Kidney (tissue), 14 donors: ENCODE results near the gene PHF12. TPM values are rescaled to one million over a fixed set of nuclear protein-coding genes. Genes with fewer than 3 reads are reported as not detected.
"Not testable (repeated sequence)": the region's sequence is repeated elsewhere in the genome, so short reads cannot be mapped to it uniquely, and the experiment has no call there.

ENCODE experiments used
- DNase-seq, 5 donors: peaks; one replicate each; pipeline ENCODE4 v3.0.0-alpha.2; 2013 to 2020
- FAIRE-seq: peaks from 2 replicates; lab custom pipeline; 2012; peaks lifted over from hg19 to GRCh38; lab: Jason Lieb, UNC
- H3K27ac ChIP-seq, 2 donors: one replicate each; pipeline ENCODE4 v1.7.0; 2013; ENCODE audit warnings: low read depth in 2 of 2, low read length in 2 of 2, inconsistent platforms in 1 of 2
- H3K27me3 ChIP-seq: one replicate; pipeline ENCODE4 v1.7.1; 2013; ENCODE audit warnings: low read length, inconsistent platforms; ENCODE audit not compliant: control insufficient read depth, insufficient read depth
- H3K36me3 ChIP-seq, 3 donors: one replicate each; pipeline versions ENCODE4 v1.7.0 to v1.7.1; 2013; ENCODE audit warnings: low read length in 3 of 3, control low read depth in 1 of 3, inconsistent platforms in 1 of 3; ENCODE audit not compliant: insufficient read depth in 3 of 3, control insufficient read depth in 2 of 3
- H3K4me1 ChIP-seq, 3 donors: one replicate each; pipeline versions ENCODE4 v1.7.0 to v1.7.1; 2013; ENCODE audit warnings: low read length in 3 of 3, inconsistent platforms in 1 of 3, low read depth in 1 of 3; ENCODE audit not compliant: control insufficient read depth in 2 of 3, insufficient read depth in 2 of 3
- H3K4me3 ChIP-seq, 3 donors: one replicate each; pipeline versions ENCODE4 v1.7.0 to v1.8.1; 2013; ENCODE audit warnings: low read length in 3 of 3, control low read depth in 1 of 3, inconsistent platforms in 1 of 3
- H3K9ac ChIP-seq, 3 donors: one replicate each; pipeline versions ENCODE4 v1.7.0 to v1.7.1; 2013; ENCODE audit warnings: low read length in 3 of 3, control low read depth in 1 of 3, inconsistent platforms in 1 of 3
- H3K9me3 ChIP-seq, 3 donors: one replicate each; pipeline versions ENCODE4 v1.7.0 to v1.7.1; 2013; ENCODE audit warnings: low read length in 3 of 3, control low read depth in 1 of 3, inconsistent platforms in 1 of 3; ENCODE audit not compliant: control insufficient read depth in 2 of 3, insufficient read depth in 1 of 3
- CTCF ChIP-seq: IDR thresholded peaks from 3 replicates; pipeline ENCODE4 v1.5.1; 2012; ENCODE audit warnings: mild to moderate bottlenecking, moderate library complexity, borderline replicate concordance; ENCODE audit not compliant: insufficient read depth; ENCODE audit errors: extremely low read depth
- intact Hi-C: fragments of 100-400 bp; cut with DNase I; formaldehyde crosslinking; loops from one replicate; pipeline ENCODE4 v1.11.1; 2022
- polyA plus RNA-seq: library from polyadenylated mRNA; stranded (reverse); fragments of 350-450 nt; fragmentation: Illumina TruSeq; extraction: RNeasy Lipid Tissue Mini Kit (QIAGEN cat#74804); gene quantifications from one replicate; pipeline ENCODE4 v1.2.3, GENCODE V29; 2014; ENCODE audit warnings: low read depth, low replicate concordance; ENCODE audit not compliant: insufficient read depth
- total RNA-seq: library from RNA; stranded (reverse); fragmentation: NEBNext Ultra II Directional; extraction: Animal tissue kit (Norgen Biotek cat#: 25700); gene quantifications from one replicate; pipeline ENCODE4 v1.2.1, GENCODE V29; 2021
- donor health status: control.
- donor health status: control.
- donor health status: control.
- donor health status: control.
- donor health status: control.
- donor health status: DM: yes; HTN: yes; CAD: no.
- donor health status: Normal renal cell carcinoma (clear cell type).

The PHF12 gene
- total and polyA plus RNA-seq, 2 donors from 2014 or later: 8.8 to 50.4 TPM

GRCh38 chr17:28935744-28936460, 15.4 kb downstream of the PHF12 start:
- Histone ChIP-seq H3K27me3 (no peaks in the 10 kb centered on the region), H3K9me3 (no peaks in the 10 kb centered on the region), H3K4me3 (no peak overlapping the region), H3K9ac (no peak overlapping the region), H3K4me1 (peaks cover 0 to 12% (median 7%) of the 10 kb centered on the region in 3 donors), H3K27ac (no peak overlapping the region), H3K36me3 (no peaks in the 10 kb centered on the region)
- peak in 3 of 5 donors; percentile 41 to 56 (median 43) for DNase-seq
- intact Hi-C loops: no loop called here
- no peak for TF ChIP-seq CTCF
- no peak for FAIRE-seq

GRCh38 chr17:28934508-28934907, 16.8 kb downstream of the PHF12 start:
- H3K4me1 ChIP-seq, intact Hi-C loops, H3K9me3 ChIP-seq, FAIRE-seq, H3K9ac ChIP-seq, H3K27me3 ChIP-seq, H3K4me3 ChIP-seq, H3K27ac ChIP-seq, H3K36me3 ChIP-seq, DNase-seq: not testable (repeated sequence)

- Histone ChIP-seq H3K9ac (no peak overlapping the region), H3K27ac (no peak overlapping the region), H3K4me3 (no peak overlapping the region), H3K36me3 (peaks cover 0 to 3% (median 0%) of the 10 kb centered on the region in 3 donors), H3K9me3 (no peaks in the 10 kb centered on the region), H3K27me3 (no peaks in the 10 kb centered on the region), H3K4me1 (peaks cover 0 to 8% (median 4%) of the 10 kb centered on the region in 3 donors)
- DNase-seq (no peak), FAIRE-seq (no peak)
- no peak for TF ChIP-seq CTCF
- intact Hi-C loops: no loop called here
Observed at GRCh38 chr17:28929787-28930186, 21.5 kb downstream of the PHF12 start.

GRCh38 chr17:28928061-28928460, 23.3 kb downstream of the PHF12 start:
- intact Hi-C loops: no loop called here
- H3K9me3 ChIP-seq: no peaks in the 10 kb centered on the region
- DNase-seq: no peak

More at GRCh38 chr17:28928061-28928460, 23.3 kb downstream of the PHF12 start:
- no peak for TF ChIP-seq CTCF
- Histone ChIP-seq H3K4me3 (no peak overlapping the region), H3K9ac (no peak overlapping the region), H3K36me3 (peaks cover 0 to 9% (median 2%) of the 10 kb centered on the region in 3 donors), H3K4me1 (peaks cover 0 to 8% (median 4%) of the 10 kb centered on the region in 3 donors), H3K27ac (no peak overlapping the region), H3K27me3 (no peaks in the 10 kb centered on the region)
- no peak for FAIRE-seq
